Vagina (tissue), 2 donors: ENCODE measurements around the gene ZNF579.

Experiments
- CTCF ChIP-seq, 3 experiments: fragments of 450-650 bp in 2 of 3; fragments of 200-600 bp in 1 of 3; sonication (generic) in 1 of 3; IDR thresholded peaks; one replicate each; pipeline ENCODE4 v1.5.1; 2017 to 2019; ENCODE audit warnings: antibody characterized with exemption in 3 of 3, mild to moderate bottlenecking in 2 of 3, moderate library complexity in 2 of 3
- POLR2A ChIP-seq, 2 donors: fragments of 450-650 bp; IDR thresholded peaks; one replicate each; pipeline ENCODE4 v1.6.1; 2017; ENCODE audit warnings: antibody characterized with exemption in 2 of 2, mild to moderate bottlenecking in 2 of 2, moderate library complexity in 2 of 2

DNA sequence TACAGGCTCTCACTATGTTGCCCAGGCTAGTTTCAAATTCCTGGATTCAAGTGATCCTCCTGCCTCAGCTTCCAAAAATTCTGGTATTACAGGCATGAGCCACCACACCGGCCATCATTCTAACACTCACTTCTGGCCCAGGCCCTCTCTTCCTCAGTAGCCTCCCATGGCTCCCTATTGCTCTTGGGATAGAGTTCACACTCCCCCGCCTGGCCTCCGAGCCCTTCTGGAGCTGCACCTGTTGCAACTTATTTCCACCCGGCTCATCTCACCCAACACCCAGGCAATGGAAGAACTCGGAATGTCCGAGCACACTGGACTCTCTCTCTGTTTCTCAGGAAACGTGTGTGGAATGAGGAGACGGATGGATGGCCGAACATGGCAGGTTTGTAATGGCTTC is 26.3 kb downstream of the ZNF579 start:
- TF ChIP-seq POLR2A (IDR thresholded peaks at IDR 0.05) (no peak), CTCF (IDR thresholded peaks at IDR 0.05) (no peak)
